Adrenal gland (tissue), 5 donors: Measurements from ENCODE around the gene IPO9.

ENCODE experiments used
- CTCF ChIP-seq, 6 experiments: fragments of 450-650 bp in 4 of 6; fragments of 200-600 bp in 2 of 6; sonication (generic) in 1 of 6; IDR thresholded peaks; 1 replicate in 5 of 6; 2 replicates in 1 of 6; pipeline versions ENCODE4 v1.5.1 to v1.8.0; 2016 to 2021; ENCODE audit warnings: antibody characterized with exemption in 6 of 6, mild to moderate bottlenecking in 2 of 6, moderate library complexity in 1 of 6
- POLR2A ChIP-seq, 2 donors: fragments of 450-650 bp; IDR thresholded peaks; one replicate each; pipeline ENCODE4 v1.6.1; 2017; ENCODE audit warnings: antibody characterized with exemption in 2 of 2, mild to moderate bottlenecking in 2 of 2, moderate library complexity in 1 of 2
- donor health status: DM: no; HTN: no; CAD: no.

GRCh38 chr1:201834621-201835020 is 5.7 kb downstream of the IPO9 start:
- TF ChIP-seq CTCF (IDR thresholded peaks at IDR 0.05): no peak
- TF ChIP-seq POLR2A (IDR thresholded peaks at IDR 0.05): peak in 1 of 2 donors; percentile 38
